ENCODE results near the gene ADSS2. TPM values are rescaled to one million over a fixed set of nuclear protein-coding genes. Genes with fewer than 3 reads are reported as not detected.

Gene ADSS2
- total RNA-seq, 2 experiments from 2014 or later = 50.2 to 56.0 TPM

- ChIA-PET POLR2A (no interaction called here), CTCF (no interaction called here)
- no peak overlapping the region for H3K4me3 Mint-ChIP-seq
- H3K4me1 Mint-ChIP-seq (ENCODE audit: low read depth) = peaks cover 47% of the 10 kb centered on the region
- TF ChIP-seq, protein P1, sequence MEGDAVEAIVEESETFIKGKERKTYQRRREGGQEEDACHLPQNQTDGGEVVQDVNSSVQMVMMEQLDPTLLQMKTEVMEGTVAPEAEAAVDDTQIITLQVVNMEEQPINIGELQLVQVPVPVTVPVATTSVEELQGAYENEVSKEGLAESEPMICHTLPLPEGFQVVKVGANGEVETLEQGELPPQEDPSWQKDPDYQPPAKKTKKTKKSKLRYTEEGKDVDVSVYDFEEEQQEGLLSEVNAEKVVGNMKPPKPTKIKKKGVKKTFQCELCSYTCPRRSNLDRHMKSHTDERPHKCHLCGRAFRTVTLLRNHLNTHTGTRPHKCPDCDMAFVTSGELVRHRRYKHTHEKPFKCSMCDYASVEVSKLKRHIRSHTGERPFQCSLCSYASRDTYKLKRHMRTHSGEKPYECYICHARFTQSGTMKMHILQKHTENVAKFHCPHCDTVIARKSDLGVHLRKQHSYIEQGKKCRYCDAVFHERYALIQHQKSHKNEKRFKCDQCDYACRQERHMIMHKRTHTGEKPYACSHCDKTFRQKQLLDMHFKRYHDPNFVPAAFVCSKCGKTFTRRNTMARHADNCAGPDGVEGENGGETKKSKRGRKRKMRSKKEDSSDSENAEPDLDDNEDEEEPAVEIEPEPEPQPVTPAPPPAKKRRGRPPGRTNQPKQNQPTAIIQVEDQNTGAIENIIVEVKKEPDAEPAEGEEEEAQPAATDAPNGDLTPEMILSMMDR (IDR thresholded peaks at IDR 0.05) = no peak
- no peak for DNase-seq
- H3K9me3 Mint-ChIP-seq = no peaks in the 10 kb centered on the region
- H3K27ac Mint-ChIP-seq = peak overlapping the region; percentile 85
- H3K27me3 Mint-ChIP-seq = no peaks in the 10 kb centered on the region
- H3K36me3 Mint-ChIP-seq (ENCODE audit: low read depth) = peaks cover 44% of the 10 kb centered on the region
- ATAC-seq = no peak
- intact Hi-C loops (cut with micrococcal nuclease) = no loop called here
These were observed 15.2 kb downstream of the ADSS2 start for GRCh38 chr1:244436336-244437085.

- Mint-ChIP-seq H3K36me3 (ENCODE audit: low read depth) (peaks cover 44% of the 10 kb centered on the region), H3K27ac (peak overlapping the region; percentile 85), H3K27me3 (no peaks in the 10 kb centered on the region), H3K9me3 (no peaks in the 10 kb centered on the region), H3K4me3 (peak overlapping the region; percentile 43), H3K4me1 (ENCODE audit: low read depth) (peaks cover 47% of the 10 kb centered on the region)
- TF ChIP-seq, protein P1 (IDR thresholded peaks at IDR 0.05) = no peak
- ChIA-PET CTCF (no interaction called here), POLR2A (interaction anchor here (1.2 kb wide), 1 partner anchor 15 kb away, joined by 3 read pairs; no protein-coding TSS in a partner anchor)
- ATAC-seq = peak; percentile 86
- intact Hi-C loops (cut with micrococcal nuclease) = no loop called here
- peak; percentile 59 for DNase-seq
These were observed 16.0 kb downstream of the ADSS2 start for GRCh38 chr1:244435562-244436205.

GRCh38 chr1:244431166-244431565 lies 20.5 kb downstream of the ADSS2 start:
- peaks cover 33% of the 10 kb centered on the region for H3K36me3 Mint-ChIP-seq (ENCODE audit: low read depth)
- ChIA-PET POLR2A (interaction anchor here (0.6 kb wide), 1 partner anchor 414 kb away, joined by 3 read pairs; no protein-coding TSS in a partner anchor), CTCF (interaction anchor here (0.8 kb wide), 1 partner anchor 10 kb away, joined by 3 read pairs; no protein-coding TSS in a partner anchor)
- H3K4me1 Mint-ChIP-seq (ENCODE audit: low read depth) = peaks cover 23% of the 10 kb centered on the region
- H3K27me3 Mint-ChIP-seq = no peaks in the 10 kb centered on the region
- no peak overlapping the region for H3K27ac Mint-ChIP-seq
- TF ChIP-seq, protein P1 (IDR thresholded peaks at IDR 0.05) = no peak
- ATAC-seq = no peak
- H3K9me3 Mint-ChIP-seq = no peaks in the 10 kb centered on the region
- intact Hi-C loops (cut with micrococcal nuclease) = no loop called here
- no peak for DNase-seq
- H3K4me3 Mint-ChIP-seq = no peak overlapping the region

- ATAC-seq (no peak), DNase-seq (no peak)
- no peaks in the 10 kb centered on the region for H3K27me3 Mint-ChIP-seq
- peaks cover 31% of the 10 kb centered on the region for H3K36me3 Mint-ChIP-seq (ENCODE audit: low read depth)
- intact Hi-C loops (cut with micrococcal nuclease) = no loop called here
- H3K4me3 Mint-ChIP-seq = no peak overlapping the region
- TF ChIP-seq, protein P1 (IDR thresholded peaks at IDR 0.05) = no peak
- peaks cover 17% of the 10 kb centered on the region for H3K4me1 Mint-ChIP-seq (ENCODE audit: low read depth)
- no peak overlapping the region for H3K27ac Mint-ChIP-seq
- POLR2A ChIA-PET = no interaction called here
- CTCF ChIA-PET = no interaction called here
- no peaks in the 10 kb centered on the region for H3K9me3 Mint-ChIP-seq
These were observed 21.9 kb downstream of the ADSS2 start for GRCh38 chr1:244429818-244430217.

DNA sequence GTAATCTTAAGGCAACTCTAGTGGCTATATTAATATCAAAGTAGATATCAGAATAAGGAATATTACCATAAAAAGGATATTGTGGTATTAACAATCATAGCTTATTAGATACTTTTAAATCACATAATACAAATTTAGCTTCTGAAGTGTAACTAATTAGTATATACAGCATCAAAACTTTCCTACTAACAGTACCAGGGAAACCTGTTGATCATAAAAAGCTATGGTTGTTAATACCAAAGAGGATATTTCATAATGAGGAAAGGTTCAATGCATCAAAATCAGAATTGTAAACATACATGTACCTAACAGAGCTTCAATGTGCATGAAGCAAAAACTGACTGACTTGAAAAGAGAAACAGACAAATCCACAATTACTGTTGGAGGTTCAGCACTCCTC lies 24.1 kb downstream of the ADSS2 start:
- POLR2A ChIA-PET = no interaction called here
- H3K4me3 Mint-ChIP-seq = no peak overlapping the region
- intact Hi-C loops (cut with micrococcal nuclease) = no loop called here
- TF ChIP-seq, protein P1 (IDR thresholded peaks at IDR 0.05) = no peak
- ATAC-seq = no peak
- CTCF ChIA-PET = no interaction called here
- DNase-seq = no peak
- no peaks in the 10 kb centered on the region for H3K9me3 Mint-ChIP-seq
- peaks cover 12% of the 10 kb centered on the region for H3K4me1 Mint-ChIP-seq (ENCODE audit: low read depth)
- no peak overlapping the region for H3K27ac Mint-ChIP-seq
- H3K36me3 Mint-ChIP-seq (ENCODE audit: low read depth) = peaks cover 32% of the 10 kb centered on the region
- no peaks in the 10 kb centered on the region for H3K27me3 Mint-ChIP-seq
